K562 treated with DMSO at 1 percent for 48 hours (cell line): ENCODE measurements around the gene B3GNT5. TPM values are rescaled to one million over a fixed set of nuclear protein-coding genes. Genes with fewer than 3 reads are reported as not detected.

ENCODE experiments used
- total RNA-seq: library from RNA; unstranded; fragments of 300-600 nt; gene quantifications from 2 replicates; pipeline ENCODE4 v1.2.3, GENCODE V29; 2022; ENCODE audit warnings: low replicate concordance; ENCODE audit errors: extremely low read depth

The B3GNT5 gene, protein sequence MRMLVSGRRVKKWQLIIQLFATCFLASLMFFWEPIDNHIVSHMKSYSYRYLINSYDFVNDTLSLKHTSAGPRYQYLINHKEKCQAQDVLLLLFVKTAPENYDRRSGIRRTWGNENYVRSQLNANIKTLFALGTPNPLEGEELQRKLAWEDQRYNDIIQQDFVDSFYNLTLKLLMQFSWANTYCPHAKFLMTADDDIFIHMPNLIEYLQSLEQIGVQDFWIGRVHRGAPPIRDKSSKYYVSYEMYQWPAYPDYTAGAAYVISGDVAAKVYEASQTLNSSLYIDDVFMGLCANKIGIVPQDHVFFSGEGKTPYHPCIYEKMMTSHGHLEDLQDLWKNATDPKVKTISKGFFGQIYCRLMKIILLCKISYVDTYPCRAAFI
- total RNA-seq, result not detected in 2 replicates

DNA sequence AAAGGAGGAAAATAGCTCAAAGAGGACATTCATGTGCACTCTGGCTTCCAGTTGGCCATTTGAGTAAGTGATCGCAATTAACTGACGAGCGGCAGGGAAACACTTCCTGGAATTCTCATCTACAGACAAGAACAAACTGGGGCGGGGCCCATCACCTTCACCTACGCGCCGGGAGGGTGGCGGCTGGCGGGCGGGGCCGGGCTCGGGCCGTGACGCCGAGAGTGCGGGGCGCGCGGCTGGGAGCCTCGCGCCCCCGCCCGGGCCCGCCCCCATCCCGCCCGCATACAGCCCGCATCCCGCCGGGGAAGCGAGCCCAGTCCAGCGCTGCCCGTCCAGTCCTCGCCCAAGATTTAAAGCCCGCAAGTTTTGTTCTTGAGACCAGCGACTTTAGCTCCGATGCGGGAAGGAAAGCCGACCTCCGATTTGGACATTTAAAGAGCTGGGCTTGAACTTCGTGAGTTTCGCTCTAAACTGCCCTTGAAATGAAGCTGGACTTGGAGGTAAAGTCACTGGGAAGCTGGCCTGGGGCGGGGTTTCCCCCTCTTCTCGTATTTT lies at the start of gene B3GNT5:
TSS of gene B3GNT5 (plus strand) at position 281 of the 555 bp plus-strand sequence. CDS start 16,546 bp downstream, outside the sequence.

Other genes with a start within 250 kb of the B3GNT5 start
- not detected in 2 replicates for gene MCCC1, start 153.8 kb upstream of the B3GNT5 start, total RNA-seq
- gene LAMP3, start 90.5 kb upstream of the B3GNT5 start, total RNA-seq, result not detected in 2 replicates
- gene MCF2L2, start 175.4 kb downstream of the B3GNT5 start, total RNA-seq, result not detected in 2 replicates